ENCODE results near the gene SAFB2.

Gene SAFB2

GRCh38 chr19:5590865-5591154 lies 31.8 kb downstream of the SAFB2 start:
- Histone ChIP-seq H3K4me3 (ENCODE audit: low read length) (no peak overlapping the region), H3K9me3 (ENCODE audit: control insufficient read depth, insufficient read depth, low read length) (no peaks in the 10 kb centered on the region), H3K9me2 (replicated peaks; ENCODE audit: control insufficient read depth, low read length) (no peaks in the 10 kb centered on the region), H3K36me3 (ENCODE audit: control insufficient read depth, low read length) (peaks cover 94% of the 10 kb centered on the region), H3K4me2 (ENCODE audit: low read length) (no peak overlapping the region), H3K79me2 (ENCODE audit: control insufficient read depth, low read length) (no peaks in the 10 kb centered on the region), H3K27ac (ENCODE audit: low read depth, low read length) (no peak overlapping the region), H3K27me3 (ENCODE audit: control insufficient read depth, low read length) (no peaks in the 10 kb centered on the region), H3F3A (ENCODE audit: control insufficient read depth, insufficient read depth) (no peaks in the 10 kb centered on the region), H4K20me1 (ENCODE audit: control insufficient read depth, insufficient read depth, low read depth, low read length) (no peaks in the 10 kb centered on the region), H3K4me1 (ENCODE audit: control insufficient read depth, low read length) (no peaks in the 10 kb centered on the region)
- TF ChIP-seq, protein P1, sequence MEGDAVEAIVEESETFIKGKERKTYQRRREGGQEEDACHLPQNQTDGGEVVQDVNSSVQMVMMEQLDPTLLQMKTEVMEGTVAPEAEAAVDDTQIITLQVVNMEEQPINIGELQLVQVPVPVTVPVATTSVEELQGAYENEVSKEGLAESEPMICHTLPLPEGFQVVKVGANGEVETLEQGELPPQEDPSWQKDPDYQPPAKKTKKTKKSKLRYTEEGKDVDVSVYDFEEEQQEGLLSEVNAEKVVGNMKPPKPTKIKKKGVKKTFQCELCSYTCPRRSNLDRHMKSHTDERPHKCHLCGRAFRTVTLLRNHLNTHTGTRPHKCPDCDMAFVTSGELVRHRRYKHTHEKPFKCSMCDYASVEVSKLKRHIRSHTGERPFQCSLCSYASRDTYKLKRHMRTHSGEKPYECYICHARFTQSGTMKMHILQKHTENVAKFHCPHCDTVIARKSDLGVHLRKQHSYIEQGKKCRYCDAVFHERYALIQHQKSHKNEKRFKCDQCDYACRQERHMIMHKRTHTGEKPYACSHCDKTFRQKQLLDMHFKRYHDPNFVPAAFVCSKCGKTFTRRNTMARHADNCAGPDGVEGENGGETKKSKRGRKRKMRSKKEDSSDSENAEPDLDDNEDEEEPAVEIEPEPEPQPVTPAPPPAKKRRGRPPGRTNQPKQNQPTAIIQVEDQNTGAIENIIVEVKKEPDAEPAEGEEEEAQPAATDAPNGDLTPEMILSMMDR (IDR thresholded peaks at IDR 0.05; ENCODE audit: low read depth, low read length, poor library complexity, severe bottlenecking), result no peak
- TF ChIP-seq EZH2phosphoT487 (IDR thresholded peaks at IDR 0.05; ENCODE audit: borderline replicate concordance, low read length), result no peak

DNA sequence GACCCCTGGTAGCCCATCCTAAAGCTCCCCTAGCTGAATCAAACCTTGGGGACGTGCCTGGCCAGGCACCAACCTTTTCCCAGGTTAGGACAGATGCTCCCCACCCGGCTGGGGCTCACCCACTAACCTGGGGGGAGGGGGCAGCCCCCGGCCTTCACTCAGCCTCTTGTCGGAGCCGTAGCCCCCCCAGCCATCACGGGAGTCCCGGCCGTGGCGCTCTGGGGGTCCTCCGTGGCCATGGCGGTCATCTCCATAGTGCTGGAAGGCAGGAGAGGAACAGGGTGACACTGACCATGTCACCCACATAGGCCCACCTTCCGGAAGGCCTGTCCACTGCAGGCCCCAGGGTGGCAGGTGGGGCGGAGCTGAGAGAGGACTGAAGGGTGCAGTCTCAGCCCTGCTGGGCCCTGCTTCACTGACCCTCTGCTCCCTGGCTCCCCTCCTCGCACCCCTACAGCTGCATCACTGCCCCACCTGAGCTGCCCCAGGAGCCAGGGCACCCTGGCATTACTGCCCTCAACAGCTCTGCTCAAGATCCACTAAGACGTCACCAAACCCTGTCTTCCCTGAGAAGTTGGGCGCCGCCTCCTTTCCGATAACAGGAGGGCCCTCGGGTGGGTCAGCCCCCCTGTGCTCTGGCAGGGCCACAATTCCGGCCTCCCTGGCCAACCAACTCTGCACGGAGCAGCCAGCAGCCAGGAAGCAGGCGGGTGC lies 32.3 kb downstream of the SAFB2 start:
- Histone ChIP-seq H3K4me2 (ENCODE audit: low read length) (no peak overlapping the region), H4K20me1 (ENCODE audit: control insufficient read depth, insufficient read depth, low read depth, low read length) (no peaks in the 10 kb centered on the region), H3F3A (ENCODE audit: control insufficient read depth, insufficient read depth) (no peaks in the 10 kb centered on the region), H3K27ac (ENCODE audit: low read depth, low read length) (no peak overlapping the region), H3K36me3 (ENCODE audit: control insufficient read depth, low read length) (peaks cover 92% of the 10 kb centered on the region), H3K9me2 (replicated peaks; ENCODE audit: control insufficient read depth, low read length) (no peaks in the 10 kb centered on the region), H3K79me2 (ENCODE audit: control insufficient read depth, low read length) (no peaks in the 10 kb centered on the region), H3K9me3 (ENCODE audit: control insufficient read depth, insufficient read depth, low read length) (no peaks in the 10 kb centered on the region), H3K27me3 (ENCODE audit: control insufficient read depth, low read length) (no peaks in the 10 kb centered on the region), H3K4me3 (ENCODE audit: low read length) (no peak overlapping the region), H3K4me1 (ENCODE audit: control insufficient read depth, low read length) (no peaks in the 10 kb centered on the region)
- TF ChIP-seq, protein P1 (IDR thresholded peaks at IDR 0.05; ENCODE audit: low read depth, low read length, poor library complexity, severe bottlenecking), result no peak
- no peak for TF ChIP-seq EZH2phosphoT487 (IDR thresholded peaks at IDR 0.05; ENCODE audit: borderline replicate concordance, low read length)

DNA sequence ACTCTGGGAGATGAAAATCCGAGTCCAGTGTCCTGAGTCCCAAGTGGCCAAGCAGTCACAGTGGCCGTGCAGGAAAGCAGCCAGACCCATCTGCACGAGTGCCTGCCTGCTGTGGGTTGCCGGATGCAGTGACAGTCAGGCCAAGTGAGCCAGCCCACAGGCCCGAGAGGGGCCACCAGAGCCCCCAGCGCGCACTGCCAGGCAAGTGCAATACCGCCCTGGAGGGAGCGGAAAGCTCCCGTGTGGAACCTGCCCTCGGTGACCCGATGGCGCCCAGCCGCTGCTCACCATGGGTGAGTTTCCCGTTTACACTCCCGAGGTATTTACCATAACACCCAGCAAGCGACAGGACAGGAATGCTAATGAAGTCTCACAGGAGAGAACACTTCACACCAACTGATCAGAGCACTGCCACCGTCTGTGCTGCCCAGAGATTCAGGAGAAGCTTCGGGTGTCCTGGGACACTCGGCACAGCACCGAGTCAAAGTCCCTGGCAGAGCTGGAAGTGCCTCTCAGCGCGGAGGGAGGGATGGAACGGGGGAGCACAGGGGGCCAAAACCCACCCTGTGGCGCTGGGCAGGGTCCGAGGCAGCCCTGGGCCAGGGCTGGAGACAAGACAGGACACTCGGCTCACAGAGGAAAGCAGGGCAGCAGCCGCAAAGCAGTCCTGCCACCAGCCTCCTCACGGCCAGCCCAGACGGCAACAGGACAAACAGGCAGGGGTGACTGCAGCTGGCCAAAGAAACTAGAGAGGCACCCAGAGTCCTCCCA lies 33.5 kb downstream of the SAFB2 start:
- Histone ChIP-seq H3F3A (ENCODE audit: control insufficient read depth, insufficient read depth) (no peaks in the 10 kb centered on the region), H3K36me3 (ENCODE audit: control insufficient read depth, low read length) (peaks cover 80% of the 10 kb centered on the region), H4K20me1 (ENCODE audit: control insufficient read depth, insufficient read depth, low read depth, low read length) (no peaks in the 10 kb centered on the region), H3K4me2 (ENCODE audit: low read length) (no peak overlapping the region), H3K79me2 (ENCODE audit: control insufficient read depth, low read length) (no peaks in the 10 kb centered on the region), H3K9me3 (ENCODE audit: control insufficient read depth, insufficient read depth, low read length) (no peaks in the 10 kb centered on the region), H3K4me1 (ENCODE audit: control insufficient read depth, low read length) (no peaks in the 10 kb centered on the region), H3K27ac (ENCODE audit: low read depth, low read length) (no peak overlapping the region), H3K27me3 (ENCODE audit: control insufficient read depth, low read length) (no peaks in the 10 kb centered on the region), H3K9me2 (replicated peaks; ENCODE audit: control insufficient read depth, low read length) (no peaks in the 10 kb centered on the region), H3K4me3 (ENCODE audit: low read length) (no peak overlapping the region)
- TF ChIP-seq EZH2phosphoT487 (IDR thresholded peaks at IDR 0.05; ENCODE audit: borderline replicate concordance, low read length), result no peak
- TF ChIP-seq, protein P1 (IDR thresholded peaks at IDR 0.05; ENCODE audit: low read depth, low read length, poor library complexity, severe bottlenecking), result no peak
